HG03066 (cell line): ENCODE data around the gene ANKRD44.
A peak's percentile ranks its signal among the peaks of the same experiment; 100 is the strongest.

Experiments
- ATAC-seq: cut with Tn5 transposase; IDR thresholded peaks from one replicate; pipeline ENCODE4 v1.9.1; 2021; ENCODE audit warnings: low read depth; ENCODE audit not compliant: unreplicated experiment

Gene ANKRD44

GRCh38 chr2:197265036-197265435 lies 45.5 kb downstream of the ANKRD44 start:
- no peak for ATAC-seq

- no peak for ATAC-seq
These were observed 46.2 kb downstream of the ANKRD44 start for GRCh38 chr2:197264332-197264731.

- ATAC-seq, result no peak
These were observed 47.5 kb downstream of the ANKRD44 start for GRCh38 chr2:197263077-197263476.

- ATAC-seq, result peak; percentile 75
These were observed 48.8 kb downstream of the ANKRD44 start for GRCh38 chr2:197261808-197262226.

- ATAC-seq, result no peak
These were observed 51.0 kb downstream of the ANKRD44 start for GRCh38 chr2:197259470-197259999.

GRCh38 chr2:197258580-197258979 lies 52.0 kb downstream of the ANKRD44 start:
- ATAC-seq, result no peak

- ATAC-seq, result no peak
These were observed 53.9 kb downstream of the ANKRD44 start for GRCh38 chr2:197256547-197257170.

- no peak for ATAC-seq
These were observed 54.6 kb downstream of the ANKRD44 start for GRCh38 chr2:197256021-197256420.

- ATAC-seq, result peak; percentile 91
These were observed 55.0 kb downstream of the ANKRD44 start for GRCh38 chr2:197255543-197255942.

GRCh38 chr2:197254776-197255530 lies 55.6 kb downstream of the ANKRD44 start:
- peak; percentile 25 for ATAC-seq

GRCh38 chr2:197251576-197251975 lies 59.0 kb downstream of the ANKRD44 start:
- ATAC-seq, result no peak

GRCh38 chr2:197251163-197251562 lies 59.4 kb downstream of the ANKRD44 start:
- ATAC-seq, result no peak

- no peak for ATAC-seq
These were observed 60.5 kb downstream of the ANKRD44 start for GRCh38 chr2:197250084-197250397.

GRCh38 chr2:197249381-197250083 lies 61.0 kb downstream of the ANKRD44 start:
- no peak for ATAC-seq

GRCh38 chr2:197248623-197249022 lies 62.0 kb downstream of the ANKRD44 start:
- no peak for ATAC-seq

GRCh38 chr2:197248001-197248401 lies 62.6 kb downstream of the ANKRD44 start:
- ATAC-seq, result no peak

GRCh38 chr2:197247083-197247482 lies 63.5 kb downstream of the ANKRD44 start:
- no peak for ATAC-seq

GRCh38 chr2:197245829-197246804 lies 64.5 kb downstream of the ANKRD44 start:
- no peak for ATAC-seq

- no peak for ATAC-seq
These were observed 66.2 kb downstream of the ANKRD44 start for GRCh38 chr2:197244349-197244748.

GRCh38 chr2:197242719-197243118 lies 67.9 kb downstream of the ANKRD44 start:
- ATAC-seq, result no peak
